Fibroblast of lung (primary cell): Measurements from ENCODE around the gene ATP13A4.

Experiments used
- CTCF ChIP-seq, 2 donors: IDR thresholded peaks in 1 of 2; conservative IDR thresholded peaks in 1 of 2; 1 replicate in 1 of 2; 2 replicates in 1 of 2; pipeline ENCODE4 v1.5.1; 2011 to 2012; ENCODE audit warnings: low read length in 2 of 2, control low read depth in 1 of 2, inconsistent platforms in 1 of 2, low read depth in 1 of 2, mild to moderate bottlenecking in 1 of 2
- EZH2 ChIP-seq: IDR thresholded peaks from 2 replicates; pipeline ENCODE4 v1.5.1; 2012; ENCODE audit warnings: low read length, control low read depth, mild to moderate bottlenecking; ENCODE audit errors: missing control alignments

GRCh38 chr3:193556841-193557240 lies 2.1 kb upstream of the ATP13A4 start:
- TF ChIP-seq CTCF (conservative IDR thresholded peaks at IDR 0.05 in 1 of 2, IDR thresholded peaks at IDR 0.05 in 1 of 2; ENCODE audit: low read depth in 1 of 2, low read length in 2 of 2) (no peak), EZH2 (no peak)
